Bronchial epithelial cell (primary cell): ENCODE data around the gene KRT79. TPM values are rescaled to one million over a fixed set of nuclear protein-coding genes. Genes with fewer than 3 reads are reported as not detected.

ENCODE experiments used
- DNase-seq: peaks from one replicate; pipeline ENCODE4 v3.0.0-alpha.2; 2010; ENCODE audit warnings: low read depth
- FAIRE-seq: peaks from 2 replicates; lab custom pipeline; 2011; peaks lifted over from hg19 to GRCh38; lab: Jason Lieb, UNC
- H3K27me3 ChIP-seq: 2 replicates; pipeline ENCODE4 v1.5.1; 2011; ENCODE audit warnings: low read length; ENCODE audit not compliant: control insufficient read depth, insufficient read depth
- H3K36me3 ChIP-seq: 2 replicates; pipeline ENCODE4 v1.5.1; 2011; ENCODE audit warnings: low read length; ENCODE audit not compliant: control insufficient read depth, insufficient read depth
- H3K4me3 ChIP-seq: 2 replicates; pipeline ENCODE4 v1.5.1; 2011; ENCODE audit warnings: mild to moderate bottlenecking, low read depth, low read length, control low read depth
- total RNA-seq: library from RNA; depleted of rRNA; stranded (reverse); fragments of >200 nt; gene quantifications from 2 replicates; pipeline ENCODE4 v1.2.1, GENCODE V29; 2014
- TF ChIP-seq, protein P1 (sequence below): IDR thresholded peaks from 2 replicates; pipeline ENCODE4 v1.5.1; 2011; ENCODE audit warnings: mild to moderate bottlenecking, moderate library complexity, low read length, control low read depth, inconsistent platforms; ENCODE audit not compliant: insufficient read depth, severe bottlenecking

KRT79 gene
- total RNA-seq, 1 donor from 2014 or later, result under 0.01 TPM

DNA sequence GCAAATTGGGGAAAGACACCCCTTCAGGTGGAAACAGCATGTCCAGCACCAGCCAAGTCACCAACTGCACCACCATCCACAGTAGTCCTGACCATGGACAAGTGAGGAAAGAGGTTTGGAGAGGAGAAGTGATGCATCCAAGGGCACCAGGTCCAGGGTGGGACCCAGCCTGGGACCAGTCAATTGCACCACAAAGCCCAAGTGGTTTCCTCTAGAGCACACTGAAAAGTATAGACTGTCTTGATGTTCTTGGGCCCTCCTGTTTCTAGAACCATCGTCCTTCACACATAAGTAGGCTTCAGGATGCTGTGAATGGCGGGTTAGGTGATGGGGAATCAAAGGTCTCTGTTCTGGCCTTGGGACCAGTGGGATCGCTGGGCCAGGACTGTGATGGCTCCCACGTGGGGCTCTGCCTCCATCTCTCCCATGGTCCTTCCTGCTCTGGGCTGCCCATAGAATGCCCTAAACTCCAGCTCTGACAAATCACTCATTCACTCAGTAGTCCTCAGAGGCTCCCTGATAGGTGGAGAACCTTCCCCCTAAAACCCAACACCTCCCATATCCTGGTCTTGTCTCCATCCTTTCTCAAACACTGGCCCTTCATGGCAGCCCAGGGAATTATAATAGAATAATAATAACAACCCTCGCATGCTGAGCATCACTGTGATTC is 9.2 kb downstream of the KRT79 start:
- DNase-seq (no peak), FAIRE-seq (no peak)
- no peaks in the 10 kb centered on the region for H3K27me3 ChIP-seq
- H3K36me3 ChIP-seq, result no peaks in the 10 kb centered on the region
- no peak overlapping the region for H3K4me3 ChIP-seq
- TF ChIP-seq, protein P1, sequence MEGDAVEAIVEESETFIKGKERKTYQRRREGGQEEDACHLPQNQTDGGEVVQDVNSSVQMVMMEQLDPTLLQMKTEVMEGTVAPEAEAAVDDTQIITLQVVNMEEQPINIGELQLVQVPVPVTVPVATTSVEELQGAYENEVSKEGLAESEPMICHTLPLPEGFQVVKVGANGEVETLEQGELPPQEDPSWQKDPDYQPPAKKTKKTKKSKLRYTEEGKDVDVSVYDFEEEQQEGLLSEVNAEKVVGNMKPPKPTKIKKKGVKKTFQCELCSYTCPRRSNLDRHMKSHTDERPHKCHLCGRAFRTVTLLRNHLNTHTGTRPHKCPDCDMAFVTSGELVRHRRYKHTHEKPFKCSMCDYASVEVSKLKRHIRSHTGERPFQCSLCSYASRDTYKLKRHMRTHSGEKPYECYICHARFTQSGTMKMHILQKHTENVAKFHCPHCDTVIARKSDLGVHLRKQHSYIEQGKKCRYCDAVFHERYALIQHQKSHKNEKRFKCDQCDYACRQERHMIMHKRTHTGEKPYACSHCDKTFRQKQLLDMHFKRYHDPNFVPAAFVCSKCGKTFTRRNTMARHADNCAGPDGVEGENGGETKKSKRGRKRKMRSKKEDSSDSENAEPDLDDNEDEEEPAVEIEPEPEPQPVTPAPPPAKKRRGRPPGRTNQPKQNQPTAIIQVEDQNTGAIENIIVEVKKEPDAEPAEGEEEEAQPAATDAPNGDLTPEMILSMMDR, result no peak

DNA sequence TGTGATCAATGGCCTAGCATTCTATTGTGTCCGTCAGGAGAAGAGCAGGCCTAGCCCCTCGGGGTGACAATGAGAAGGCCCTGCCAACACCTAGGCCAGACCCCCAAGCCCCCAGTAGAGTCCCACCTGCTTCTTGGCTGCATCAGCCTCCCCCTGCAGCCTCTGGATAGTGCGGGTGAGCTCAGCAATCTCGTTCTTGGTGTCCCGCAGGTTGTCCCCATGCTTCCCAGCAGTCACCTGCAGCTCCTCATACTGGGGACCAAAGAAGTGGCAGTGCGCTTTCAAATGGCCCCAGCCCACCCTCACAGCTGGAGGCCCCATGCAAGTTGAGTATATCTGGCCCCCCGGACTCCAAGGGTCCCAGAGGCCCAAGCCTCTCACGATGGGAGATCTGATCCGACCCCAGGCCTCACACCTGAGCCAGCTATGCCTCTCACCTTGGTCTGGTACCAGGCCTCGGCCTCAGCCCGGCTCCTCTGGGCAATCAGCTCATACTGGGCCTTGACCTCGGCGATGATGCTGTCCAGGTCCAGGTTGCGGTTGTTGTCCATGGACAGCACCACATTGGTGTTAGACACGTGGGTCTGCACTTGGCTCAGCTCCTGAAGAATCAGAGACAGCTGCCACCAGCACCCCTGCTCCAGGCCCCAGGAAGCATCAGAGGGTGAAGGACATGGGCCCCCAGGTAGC is 10.2 kb downstream of the KRT79 start:
- FAIRE-seq, result no peak

DNA sequence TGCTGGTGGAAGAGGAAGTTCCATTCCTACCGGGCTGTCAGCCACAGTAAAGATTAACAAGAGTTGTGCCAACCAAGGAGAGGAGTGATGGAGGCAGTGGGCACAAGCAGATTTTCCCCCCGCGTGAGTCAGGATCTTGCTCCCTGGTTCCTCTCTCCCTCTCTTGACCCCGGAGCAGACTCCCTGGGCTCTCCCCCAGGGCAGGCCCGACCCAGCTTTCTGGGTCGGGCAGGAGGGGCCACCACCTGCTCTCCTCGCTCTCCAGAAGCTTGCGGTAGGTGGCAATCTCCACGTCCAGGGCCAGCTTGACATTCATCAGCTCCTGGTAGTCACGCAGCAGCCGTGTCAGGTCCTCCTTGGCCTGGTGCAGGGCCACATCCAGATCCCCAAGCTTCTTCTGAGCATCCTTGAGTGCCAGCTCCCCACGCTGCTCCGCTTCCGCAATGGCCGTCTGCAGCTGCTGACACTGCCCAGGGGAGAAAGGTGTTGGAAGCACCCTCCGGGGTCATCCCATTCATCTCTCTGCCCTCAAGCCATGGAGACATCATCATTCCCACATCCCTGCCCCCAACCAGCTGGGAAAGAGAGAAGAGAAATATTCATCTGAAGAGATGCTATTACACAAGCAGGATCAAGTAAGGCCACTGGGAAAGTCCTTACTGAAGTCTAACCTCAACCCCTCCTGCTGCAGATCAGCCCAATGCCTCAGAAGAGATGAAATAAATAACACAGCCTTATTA is 11.2 kb downstream of the KRT79 start:
- FAIRE-seq, result no peak
- Histone ChIP-seq H3K36me3 (no peaks in the 10 kb centered on the region), H3K27me3 (no peaks in the 10 kb centered on the region), H3K4me3 (no peak overlapping the region)
- TF ChIP-seq, protein P1, result no peak
- DNase-seq, result no peak

More for the DNA sequence above, 10.2 kb downstream of the KRT79 start:
- Histone ChIP-seq H3K4me3 (no peak overlapping the region), H3K27me3 (no peaks in the 10 kb centered on the region), H3K36me3 (no peaks in the 10 kb centered on the region)
- TF ChIP-seq, protein P1, result no peak
- DNase-seq, result no peak

DNA sequence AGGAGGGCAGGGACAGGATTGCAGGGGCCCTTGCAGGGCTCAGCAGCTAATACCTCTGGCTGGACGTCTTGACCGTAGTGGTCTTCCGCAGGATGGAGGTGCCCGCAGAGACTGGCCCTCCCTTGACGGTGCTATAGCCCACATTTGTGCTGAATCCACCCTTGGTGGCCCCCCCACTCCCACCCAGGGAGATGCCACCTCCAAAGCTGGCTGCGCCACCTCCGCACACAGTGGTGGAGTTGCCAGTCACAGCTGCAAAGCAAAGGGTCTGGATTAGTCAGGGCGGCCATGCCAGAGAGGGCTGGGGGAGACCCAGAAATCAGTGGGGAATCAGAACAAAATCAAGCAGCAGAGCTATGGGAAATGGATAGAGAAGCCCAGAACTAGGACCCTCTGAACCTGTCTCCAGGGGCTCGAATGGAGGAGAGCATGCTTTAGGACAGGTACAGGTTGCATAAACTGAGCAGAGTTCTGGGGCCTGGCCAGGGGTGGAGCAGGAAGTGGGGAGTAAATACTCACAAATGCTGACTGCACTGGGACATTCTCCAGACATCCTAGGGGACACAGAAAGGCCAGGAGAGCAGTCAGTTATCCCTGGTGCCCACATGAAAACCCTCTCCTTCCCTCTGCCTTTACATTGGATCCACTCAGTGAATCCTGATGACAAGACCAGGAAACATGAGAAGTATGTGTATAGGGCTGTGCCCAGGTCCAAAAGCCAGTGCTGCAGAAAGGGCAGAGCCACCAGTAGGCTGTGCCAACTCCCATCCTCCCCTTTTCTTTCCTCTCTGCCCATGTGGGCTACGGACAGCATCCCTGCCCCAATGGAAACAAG is 12.1 kb downstream of the KRT79 start:
- no peak for FAIRE-seq
- H3K36me3 ChIP-seq, result no peaks in the 10 kb centered on the region
- DNase-seq, result no peak
- TF ChIP-seq, protein P1, result no peak
- peaks cover 2% of the 10 kb centered on the region for H3K27me3 ChIP-seq
- no peak overlapping the region for H3K4me3 ChIP-seq

DNA sequence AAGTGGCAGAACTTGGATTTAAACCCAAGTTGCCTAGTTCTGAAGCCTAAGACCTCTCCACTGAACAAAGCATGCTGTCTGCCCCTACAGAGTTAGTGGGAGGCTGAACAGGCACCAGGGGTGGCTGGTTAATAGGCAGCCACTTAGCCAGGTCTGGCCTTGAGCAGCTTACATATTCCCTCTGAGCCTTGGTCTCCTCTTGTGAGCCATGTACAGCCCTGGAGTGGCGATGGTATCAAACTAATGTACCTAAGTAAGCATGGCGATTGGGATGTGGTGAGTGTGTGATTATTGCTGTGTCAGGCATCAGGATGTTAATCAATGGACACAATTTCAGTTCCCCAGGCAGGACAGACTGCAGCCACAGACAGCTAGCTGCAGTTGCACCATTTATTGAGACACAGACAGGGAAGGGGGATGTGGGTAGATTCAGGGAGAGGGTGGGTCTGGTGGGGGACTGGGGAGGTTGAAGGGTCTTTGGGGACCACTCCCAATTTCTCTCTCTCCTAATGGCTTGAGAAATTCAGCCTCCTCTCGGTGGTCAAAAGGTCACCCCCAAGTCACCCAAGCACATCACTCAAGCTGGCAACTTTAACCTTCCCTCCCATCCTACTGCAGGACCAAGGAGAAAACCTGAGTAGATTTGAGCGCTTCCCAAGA is 12.9 kb downstream of the KRT79 start:
- FAIRE-seq, result no peak
- Histone ChIP-seq H3K4me3 (no peak overlapping the region), H3K36me3 (no peaks in the 10 kb centered on the region), H3K27me3 (peaks cover 3% of the 10 kb centered on the region)
- TF ChIP-seq, protein P1, result no peak
- DNase-seq, result no peak
